Activated B cell treated with CpG ODN at 0.5 μM for 24 hours (primary cell): ENCODE results near the gene HEXIM1. TPM values are rescaled to one million over a fixed set of nuclear protein-coding genes. Genes with fewer than 3 reads are reported as not detected.

Source experiments
- ATAC-seq: fragments of 200-7000 bp; cut with Tn5 transposase; one replicate; pipeline ENCODE4 v1.10.0; 2021; ENCODE audit warnings: low read depth, mild to moderate bottlenecking, moderate library complexity
- CTCF ChIA-PET: fragments of 350-600 bp; sonication (Branson Sonifier 250); formaldehyde crosslinking; loops from one replicate; lab custom pipeline; 2021; ENCODE audit warnings: antibody characterized with exemption; lab: Charles Lee
- POLR2A ChIA-PET: fragments of 350-600 bp; sonication (Branson Sonifier 250); formaldehyde crosslinking; loops from one replicate; lab custom pipeline; 2021; ENCODE audit warnings: antibody characterized with exemption; lab: Charles Lee
- DNase-seq: peaks from one replicate; pipeline ENCODE4 v3.0.0; 2022
- H3K27ac Mint-ChIP-seq: one replicate; pipeline ENCODE4 v1.8.0; 2020; ENCODE audit warnings: mixed read lengths
- H3K27me3 Mint-ChIP-seq: one replicate; pipeline ENCODE4 v1.8.0; 2021; ENCODE audit warnings: mixed read lengths
- H3K36me3 Mint-ChIP-seq: one replicate; pipeline ENCODE4 v1.8.0; 2021; ENCODE audit warnings: low read depth, mixed read lengths
- H3K4me1 Mint-ChIP-seq: one replicate; pipeline ENCODE4 v1.8.0; 2021; ENCODE audit warnings: mixed read lengths
- H3K4me3 Mint-ChIP-seq: one replicate; pipeline ENCODE4 v1.8.0; 2020; ENCODE audit warnings: mild to moderate bottlenecking, mixed read lengths
- H3K9me3 Mint-ChIP-seq: one replicate; pipeline ENCODE4 v1.8.0; 2020; ENCODE audit warnings: mixed read lengths
- CTCF ChIP-seq: fragments of 200-600 bp; IDR thresholded peaks from one replicate; pipeline ENCODE4 v1.8.0; 2022; ENCODE audit warnings: antibody characterized with exemption, mild to moderate bottlenecking
- intact Hi-C: fragments of 100-400 bp; cut with micrococcal nuclease; formaldehyde crosslinking; loops from one replicate; pipeline ENCODE4 v1.15.1; 2024
- total RNA-seq: library from RNA; stranded (reverse); gene quantifications from 2 replicates; pipeline ENCODE4 v1.2.3, GENCODE V29; 2022

The HEXIM1 gene
- total RNA-seq, 1 donor from 2014 or later = 21.5 TPM

GRCh38 chr17:45129940-45130680 lies 18.2 kb upstream of the HEXIM1 start:
- DNase-seq (no peak), ATAC-seq (no peak)
- no peaks in the 10 kb centered on the region for H3K36me3 Mint-ChIP-seq
- no peaks in the 10 kb centered on the region for H3K9me3 Mint-ChIP-seq
- no peak overlapping the region for H3K27ac Mint-ChIP-seq
- POLR2A ChIA-PET = no interaction called here
- CTCF ChIA-PET = interaction anchor here (0.5 kb wide), 1 partner anchor 70 kb away, joined by 3 read pairs; no protein-coding TSS in a partner anchor
- H3K27me3 Mint-ChIP-seq = peaks cover 4% of the 10 kb centered on the region
- intact Hi-C loops = loop anchor here (5.0 to 10.0 kb wide), 2 partner anchors 68 to 595 kb away; partner anchors contain the start of gene NMT1
- H3K4me3 Mint-ChIP-seq = no peak overlapping the region
- no peak for TF ChIP-seq CTCF
- H3K4me1 Mint-ChIP-seq = peaks cover 3% of the 10 kb centered on the region

GRCh38 chr17:45130681-45131615 lies 17.3 kb upstream of the HEXIM1 start:
- Mint-ChIP-seq H3K36me3 (no peaks in the 10 kb centered on the region), H3K4me3 (peak overlapping the region; percentile 76), H3K9me3 (no peaks in the 10 kb centered on the region), H3K27ac (no peak overlapping the region), H3K4me1 (peaks cover 9% of the 10 kb centered on the region), H3K27me3 (peaks cover 4% of the 10 kb centered on the region)
- TF ChIP-seq CTCF = no peak
- no peak for DNase-seq
- intact Hi-C loops = loop anchor here (5.0 to 10.0 kb wide), 2 partner anchors 69 to 596 kb away; partner anchors contain the start of gene NMT1
- ChIA-PET POLR2A (interaction anchor here (0.7 to 10.8 kb wide), 2 partner anchors 18 to 980 kb away, joined by 8 to 200 read pairs; partner anchors contain the start of gene HEXIM1), CTCF (interaction anchor here (0.5 to 6.5 kb wide), 2 partner anchors 66 to 69 kb away, joined by 3 to 161 read pairs; no protein-coding TSS in a partner anchor)
- no peak for ATAC-seq

GRCh38 chr17:45131616-45132319 lies 16.5 kb upstream of the HEXIM1 start:
- peak overlapping the region; percentile 76 for H3K4me3 Mint-ChIP-seq
- no peaks in the 10 kb centered on the region for H3K9me3 Mint-ChIP-seq
- ATAC-seq = no peak
- TF ChIP-seq CTCF = peak; percentile 23
- CTCF ChIA-PET = interaction anchor here (1.2 to 6.5 kb wide), 3 partner anchors 18 to 212 kb away, joined by 3 to 167 read pairs (median 161); partner anchors contain the start of gene HEXIM1
- no peaks in the 10 kb centered on the region for H3K36me3 Mint-ChIP-seq
- peak; percentile 60 for DNase-seq
- intact Hi-C loops = loop anchor here (1.0 to 10.0 kb wide), 4 partner anchors 35 to 597 kb away; partner anchors contain the start of gene NMT1
- H3K4me1 Mint-ChIP-seq = peaks cover 16% of the 10 kb centered on the region
- peaks cover 4% of the 10 kb centered on the region for H3K27me3 Mint-ChIP-seq
- POLR2A ChIA-PET = interaction anchor here (10.8 kb wide), 1 partner anchor 17 kb away, joined by 200 read pairs; the partner anchor contains the start of gene HEXIM1
- no peak overlapping the region for H3K27ac Mint-ChIP-seq

- H3K27me3 Mint-ChIP-seq = peaks cover 4% of the 10 kb centered on the region
- ChIA-PET CTCF (interaction anchor here (0.6 to 6.5 kb wide), 4 partner anchors 18 to 212 kb away, joined by 3 to 167 read pairs (median 82); partner anchors contain the start of gene HEXIM1), POLR2A (interaction anchor here (10.8 kb wide), 1 partner anchor 17 kb away, joined by 200 read pairs; the partner anchor contains the start of gene HEXIM1)
- no peak for TF ChIP-seq CTCF
- H3K4me3 Mint-ChIP-seq = peak within 1 kb of the TSS; percentile 86
- DNase-seq (no peak), ATAC-seq (no peak)
- intact Hi-C loops = loop anchor here (1.0 to 10.0 kb wide), 4 partner anchors 36 to 597 kb away; partner anchors contain the start of gene NMT1
- H3K9me3 Mint-ChIP-seq = no peaks in the 10 kb centered on the region
- H3K36me3 Mint-ChIP-seq = no peaks in the 10 kb centered on the region
- H3K27ac Mint-ChIP-seq = peak within 1 kb of the TSS; percentile 54
- H3K4me1 Mint-ChIP-seq = peaks cover 16% of the 10 kb centered on the region
Observed at GRCh38 chr17:45132320-45132571, 16.0 kb upstream of the HEXIM1 start, which contains the start of gene PLCD3. TSS of gene PLCD3 (minus strand) at chr17:45132515. CDS start at chr17:45132410, 105 bp downstream.
